NCI-H2171 treated with DMSO at 0.1 percent for 48 hours (cell line): ENCODE measurements around the gene NFATC1.

Experiments
- DNase-seq: peaks from one replicate; lab custom pipeline; 2025; lab: John Stamatoyannopoulos, UW

Gene NFATC1

GRCh38 chr18:79542213-79542612, 146.5 kb downstream of the NFATC1 start:
- DNase-seq: no peak

DNA sequence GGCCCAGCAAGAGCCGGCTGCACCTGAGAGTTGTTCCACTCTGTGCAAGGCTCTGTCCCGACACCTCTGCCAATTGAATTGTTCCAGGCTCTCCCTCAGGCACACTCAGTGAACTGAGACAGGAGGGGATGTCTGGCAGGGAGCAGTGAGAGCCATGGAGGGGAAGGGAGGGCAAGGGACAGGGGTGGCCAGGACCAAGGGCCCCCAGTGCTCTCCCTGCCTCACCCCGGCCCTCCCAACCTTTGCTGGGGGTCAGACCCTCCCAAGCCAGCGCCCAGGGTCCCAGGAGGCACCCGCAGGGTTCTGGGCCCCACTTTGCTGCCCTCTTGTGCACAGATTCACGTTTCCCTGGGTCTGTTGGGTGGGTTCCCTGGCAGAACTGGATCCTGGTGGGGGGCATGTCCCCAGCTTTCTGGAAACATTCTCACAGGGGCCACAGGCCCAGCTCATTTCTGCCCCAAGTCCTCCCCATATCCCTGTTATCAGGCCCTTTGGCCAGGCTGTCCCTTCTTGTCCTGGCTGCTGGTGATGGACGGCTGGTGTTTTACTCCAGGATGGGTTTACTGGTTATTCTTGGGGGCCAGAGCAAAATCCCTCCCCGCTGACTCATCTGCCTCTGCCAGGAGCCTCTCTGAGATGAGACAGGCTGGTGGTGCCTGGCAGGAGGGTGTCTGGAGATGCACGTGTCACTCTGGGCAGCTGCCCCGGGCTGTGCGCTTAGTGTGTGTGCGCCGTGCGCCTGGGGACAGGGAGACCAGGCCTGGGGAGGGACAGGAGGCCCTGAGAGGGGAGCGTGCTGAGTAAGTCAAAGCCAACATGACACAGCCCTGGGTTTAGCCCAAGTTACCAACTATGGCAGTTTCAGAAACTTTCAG, 147.4 kb downstream of the NFATC1 start:
- DNase-seq: no peak

DNA sequence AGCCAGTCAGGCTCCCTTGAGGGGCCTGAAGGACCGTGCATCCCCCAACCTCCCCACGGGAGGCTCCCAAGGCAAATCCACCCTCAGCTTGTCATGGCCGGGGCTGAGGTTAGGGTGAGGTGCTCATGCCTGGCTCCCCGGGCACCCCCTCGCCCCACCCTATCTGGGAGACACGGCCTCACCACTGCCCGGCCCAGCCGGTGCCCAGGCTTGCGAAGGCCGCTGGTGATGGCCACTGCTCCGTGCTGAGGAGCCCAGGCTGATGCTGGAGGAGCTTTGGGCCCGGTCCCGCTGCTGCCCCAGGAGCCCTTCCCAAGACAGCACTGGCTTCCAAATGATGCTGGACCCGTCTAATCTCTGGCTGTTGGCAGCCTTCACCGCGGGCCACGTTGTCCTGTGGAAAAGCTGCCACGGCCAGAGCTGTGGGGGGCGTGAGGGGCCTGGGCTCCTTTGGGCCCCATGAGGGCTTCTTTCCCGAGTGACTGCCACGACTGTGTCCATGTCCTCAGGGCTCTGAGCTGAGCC, 148.2 kb downstream of the NFATC1 start:
- no peak for DNase-seq

- DNase-seq: no peak
Measured at GRCh38 chr18:79544386-79544963, 148.7 kb downstream of the NFATC1 start.

- DNase-seq: no peak
Measured at GRCh38 chr18:79545255-79545654, 149.5 kb downstream of the NFATC1 start.

DNA sequence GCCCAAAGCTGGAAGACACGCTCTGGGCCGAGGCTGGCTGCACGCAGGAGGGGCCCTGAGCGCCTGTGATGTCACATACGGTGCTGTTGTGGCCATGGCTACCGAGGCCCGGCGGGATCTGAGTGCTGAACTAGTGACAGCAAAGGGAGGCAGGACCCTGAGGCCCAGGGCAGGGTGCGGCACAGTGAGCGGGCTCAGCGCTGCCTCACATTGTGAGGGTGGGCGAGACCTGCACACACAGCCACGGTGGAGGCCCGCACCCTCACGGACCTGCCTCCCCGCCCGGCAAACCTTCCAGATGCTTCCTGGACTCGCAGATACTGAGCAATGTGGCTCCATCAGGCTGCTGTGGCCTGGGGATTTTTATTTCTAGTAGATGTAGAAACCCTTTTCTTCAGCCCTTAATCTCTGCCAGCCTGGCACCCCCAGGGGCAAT, 150.0 kb downstream of the NFATC1 start:
- DNase-seq: no peak

GRCh38 chr18:79546781-79547272, 151.1 kb downstream of the NFATC1 start:
- DNase-seq: no peak

DNA sequence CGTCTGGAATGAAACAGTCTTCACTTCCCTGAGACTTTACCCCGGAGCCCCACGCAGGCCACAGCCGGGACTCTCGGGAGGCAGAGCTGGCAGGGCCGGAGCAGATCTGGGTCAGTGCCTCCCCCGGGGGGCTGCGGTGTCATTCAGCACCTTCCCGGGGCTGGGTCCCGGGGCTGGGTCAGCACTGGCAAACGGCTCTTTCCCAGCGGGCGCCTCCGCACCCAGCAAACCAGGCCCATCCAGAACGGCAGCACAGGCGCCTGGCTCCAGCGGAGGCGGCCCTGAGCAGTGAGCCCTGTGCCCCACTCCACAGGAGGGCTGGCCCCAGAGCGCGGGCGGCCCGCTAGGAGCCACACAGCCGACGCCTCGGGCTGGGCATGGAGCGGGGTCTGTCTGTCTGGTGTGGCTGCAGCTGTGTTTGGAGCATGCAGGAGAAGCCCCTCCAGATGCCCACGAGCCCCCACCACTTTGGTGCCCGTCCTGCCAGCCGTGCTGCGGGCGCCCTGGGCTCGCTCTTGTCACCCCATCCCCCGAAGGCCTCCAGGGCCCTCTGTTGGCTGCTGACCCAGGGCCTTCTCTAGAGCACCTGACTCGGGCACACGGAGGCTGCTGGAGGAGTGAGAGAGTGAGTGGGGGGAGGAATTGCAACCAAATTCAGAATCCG, 151.8 kb downstream of the NFATC1 start:
- DNase-seq: no peak

- DNase-seq: no peak
Measured at GRCh38 chr18:79548077-79548450, 152.3 kb downstream of the NFATC1 start.

DNA sequence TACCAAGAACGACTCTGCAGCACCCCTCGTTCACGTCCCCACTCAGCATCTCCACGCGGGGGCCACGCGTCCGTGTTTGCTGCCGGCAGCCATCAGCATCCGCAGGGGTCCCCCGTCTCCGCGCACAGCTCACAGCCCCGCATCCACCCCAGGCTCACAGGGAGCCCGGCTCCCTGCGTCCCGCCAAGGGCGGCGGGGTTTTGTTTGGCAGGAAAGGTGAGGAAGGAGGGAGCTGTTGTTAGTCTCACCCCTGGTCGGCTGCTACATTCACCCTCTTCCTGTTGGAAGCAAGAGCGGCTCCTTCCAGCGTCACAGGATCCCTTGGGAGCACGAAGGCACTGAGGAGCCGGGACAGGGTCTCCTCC, 152.9 kb downstream of the NFATC1 start:
- DNase-seq: no peak

DNA sequence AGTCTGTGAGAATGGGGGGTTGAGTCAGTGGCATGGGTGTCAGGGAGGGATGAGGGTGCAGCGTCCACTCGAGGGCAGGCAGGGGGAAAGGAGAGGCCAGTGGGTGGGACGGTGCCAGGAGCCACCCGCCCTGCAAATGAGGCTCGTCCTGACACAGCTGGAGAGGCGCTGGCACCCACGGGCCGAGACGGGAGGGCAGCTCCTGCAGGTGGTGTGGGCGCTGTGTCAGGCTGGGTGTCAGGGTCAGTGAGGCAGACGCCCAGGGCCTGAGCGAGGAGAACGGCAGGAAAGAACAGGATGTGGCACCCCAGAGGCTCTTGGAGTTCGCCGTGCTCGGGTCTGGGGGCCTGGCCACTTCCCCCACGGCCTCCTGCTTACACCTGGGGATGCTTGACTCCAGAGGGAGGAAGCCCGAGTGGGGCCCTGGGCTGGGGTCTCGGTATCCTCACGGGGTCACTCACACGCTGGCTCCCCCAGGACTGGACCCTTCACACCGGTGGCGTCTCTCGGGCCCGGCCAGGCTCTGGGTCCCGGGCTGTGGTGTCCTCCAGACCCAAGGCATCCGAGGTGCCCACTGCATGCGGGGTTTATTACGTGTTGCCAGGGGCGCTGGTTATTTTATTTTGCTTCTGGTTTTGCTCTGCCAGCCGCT, 153.4 kb downstream of the NFATC1 start:
- DNase-seq: no peak

DNA sequence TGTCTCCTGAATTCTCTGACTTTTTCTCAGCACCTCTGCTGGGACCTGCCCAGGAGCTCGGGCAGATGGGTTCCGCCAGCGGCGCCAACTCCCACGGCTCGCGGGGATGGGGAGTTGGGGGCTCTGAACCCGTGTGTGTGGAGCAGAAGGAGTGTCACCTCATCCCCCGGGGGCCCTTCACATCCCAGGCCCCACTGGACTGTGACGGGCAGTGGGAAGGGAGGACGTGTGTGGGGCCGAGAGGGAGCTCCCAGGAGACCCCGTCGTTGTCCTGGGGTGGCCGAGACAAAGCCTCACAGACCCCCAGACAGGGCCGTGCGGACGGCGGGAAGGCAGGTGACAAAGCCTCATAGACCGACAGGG, 153.9 kb downstream of the NFATC1 start:
- DNase-seq: no peak

GRCh38 chr18:79552140-79552631, 156.5 kb downstream of the NFATC1 start:
- no peak for DNase-seq

DNA sequence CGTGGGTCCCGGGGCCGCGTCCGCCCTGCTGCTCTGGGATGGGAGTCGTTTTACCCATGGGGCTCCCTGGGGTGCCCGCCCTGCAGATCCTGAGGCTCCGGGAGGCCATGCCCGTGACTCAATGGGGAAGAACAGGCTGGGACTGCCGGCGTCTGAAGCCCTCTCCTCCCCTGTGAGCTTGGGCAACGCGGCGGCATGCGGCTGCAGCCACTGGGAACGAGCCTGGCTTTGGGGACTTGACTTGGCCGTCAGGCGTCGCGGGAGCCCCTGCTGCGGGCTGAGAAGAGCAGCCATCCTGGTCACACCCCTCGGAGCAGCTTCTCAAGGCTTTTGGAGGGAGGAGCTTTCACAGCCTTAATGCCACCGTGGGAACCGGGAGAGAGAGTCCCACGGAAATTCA, 157.0 kb downstream of the NFATC1 start:
- DNase-seq: no peak

- no peak for DNase-seq
Measured at GRCh38 chr18:79553154-79553553, 157.4 kb downstream of the NFATC1 start.

GRCh38 chr18:79553696-79554095, 158.0 kb downstream of the NFATC1 start:
- no peak for DNase-seq

DNA sequence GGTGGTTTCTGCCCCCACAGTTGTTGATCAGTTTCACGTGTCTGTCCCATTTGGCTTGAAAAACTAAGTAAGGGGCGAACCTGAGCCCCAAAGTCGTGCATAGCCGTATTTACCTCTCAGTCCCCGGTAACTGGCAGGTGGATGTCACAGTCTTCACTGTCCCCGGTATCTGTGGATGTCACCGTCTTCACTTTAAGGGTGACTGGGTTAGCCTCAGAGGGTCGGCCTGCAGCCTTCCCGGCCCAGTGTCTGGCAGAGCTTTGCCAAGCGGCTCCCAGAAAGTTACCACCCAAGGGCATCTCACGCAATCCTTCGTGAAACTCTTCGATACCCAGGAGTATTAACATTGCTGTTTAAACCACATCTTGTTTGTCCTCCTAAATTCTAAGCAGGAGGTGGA, 158.6 kb downstream of the NFATC1 start:
- DNase-seq: no peak

GRCh38 chr18:79554945-79555645, 159.4 kb downstream of the NFATC1 start:
- DNase-seq: no peak

DNA sequence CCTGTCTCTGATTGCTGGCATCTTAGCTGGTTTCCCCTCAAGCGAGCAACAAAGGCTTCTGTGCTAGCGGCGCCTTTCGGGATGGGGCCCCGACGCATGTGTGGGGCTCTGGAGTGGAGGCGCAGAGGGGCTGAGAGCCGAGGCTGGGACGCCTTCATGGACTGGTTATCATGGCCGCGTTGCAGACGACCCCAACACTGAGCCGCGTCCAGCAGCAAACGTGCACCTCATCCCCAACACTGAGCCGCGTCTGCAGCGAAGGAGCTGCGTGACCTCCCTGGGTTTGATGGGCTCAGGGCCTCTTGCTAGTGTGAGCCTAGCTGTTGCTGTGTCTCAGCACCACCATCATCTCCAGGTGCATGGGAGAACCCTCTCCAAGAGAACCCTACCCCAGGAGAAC, 160.2 kb downstream of the NFATC1 start:
- no peak for DNase-seq

DNA sequence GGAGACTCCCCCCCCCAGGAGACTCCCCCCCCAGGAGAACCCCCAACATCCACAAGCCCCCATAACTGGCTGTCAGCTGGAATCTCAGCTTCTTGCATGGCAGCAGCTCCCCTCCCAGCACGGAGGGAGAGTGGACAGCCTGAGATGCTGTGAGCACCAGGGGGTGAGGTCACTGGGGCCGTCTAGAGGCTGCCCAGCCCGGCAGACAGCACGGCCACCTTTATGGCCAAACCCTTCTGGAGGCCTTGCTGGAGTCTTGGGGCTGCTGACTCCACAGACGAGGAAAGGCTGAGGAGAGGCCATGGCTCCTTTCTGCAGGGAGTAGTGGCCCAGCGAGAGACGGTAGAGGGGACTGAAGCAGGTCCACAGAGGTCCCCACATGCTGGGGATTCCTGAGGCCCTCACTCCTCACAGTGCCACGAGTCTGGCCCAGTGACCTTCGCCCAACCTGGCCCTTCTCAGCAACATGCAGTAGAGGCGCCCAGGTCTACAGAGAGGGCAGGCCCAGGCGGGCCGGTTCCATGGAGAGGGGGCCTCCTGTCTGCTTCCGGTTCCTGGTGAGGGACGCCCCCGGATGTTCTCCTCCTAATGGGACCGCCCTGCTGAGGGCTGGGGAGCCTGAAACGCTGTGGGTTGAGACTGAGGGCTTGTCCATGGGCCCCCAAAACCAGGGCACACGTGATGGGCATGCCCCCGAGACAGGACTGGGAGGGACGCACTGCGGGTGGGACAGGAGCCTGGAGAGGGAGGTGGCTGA, 161.3 kb downstream of the NFATC1 start:
- DNase-seq: no peak
